ENCODE data around the gene VPS35. TPM values are rescaled to one million over a fixed set of nuclear protein-coding genes. Genes with fewer than 3 reads are reported as not detected.

The VPS35 gene
- total RNA-seq, 1 donor from 2014 or later, result 129 TPM

- no peak for DNase-seq
Measured at GRCh38 chr16:46612121-46612520, 76.9 kb downstream of the VPS35 start.

GRCh38 chr16:46607529-46607928 is 81.4 kb downstream of the VPS35 start:
- DNase-seq, result peak; percentile 48

- DNase-seq, result no peak
Measured at GRCh38 chr16:46606231-46606630, 82.7 kb downstream of the VPS35 start.

Other genes with a start within 250 kb of the VPS35 start
- gene SHCBP1, start 67.8 kb downstream of the VPS35 start, total RNA-seq, result 14.4 TPM
- 11.9 TPM for gene ORC6, start 481 bp upstream of the VPS35 start, total RNA-seq
- gene MYLK3, start 59.2 kb upstream of the VPS35 start, total RNA-seq, result 80.8 TPM
- gene C16orf87, start 142.0 kb upstream of the VPS35 start, total RNA-seq, result 30.9 TPM
- 80.7 TPM for gene GPT2, start 195.2 kb upstream of the VPS35 start, total RNA-seq

Data from tongue (tissue), 2 donors.